ENCODE measurements around the gene KL. TPM values are rescaled to one million over a fixed set of nuclear protein-coding genes. Genes with fewer than 3 reads are reported as not detected.

The KL gene
- total and polyA plus RNA-seq, 10 of the 15 experiments (the other 5 are each of a cell fraction or from before 2014, with no cell fraction given): 0.08 to 2.1 (median 1.4) TPM

DNA sequence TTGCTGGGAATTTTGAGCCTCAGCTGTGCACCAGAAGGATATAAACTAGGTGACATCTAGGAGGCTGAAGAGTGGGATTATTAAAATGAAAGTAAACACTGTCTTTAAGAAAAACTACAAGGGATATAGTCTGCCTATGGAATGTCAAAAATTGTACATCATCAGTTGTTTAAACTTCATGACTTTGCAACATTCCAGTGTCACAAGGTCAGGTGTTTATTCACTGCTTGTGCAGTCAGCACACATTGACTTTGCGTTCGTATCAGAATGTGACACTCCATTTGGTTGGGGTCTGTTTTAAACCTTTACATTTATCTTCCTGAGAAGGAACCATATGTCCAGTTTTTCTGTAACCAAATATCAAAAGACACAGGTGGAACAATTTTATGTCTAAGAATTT is 85.6 kb downstream of the KL start:
- H3K9me3 ChIP-seq (replicated peaks; ENCODE audit: control insufficient read depth, insufficient read depth, low read length): peaks cover 6% of the 10 kb centered on the region; the same call in 2 of the 3 replicates
- SMC1A ChIA-PET (ENCODE audit: uncharacterized antibody, unreplicated experiment): no interaction called here
- H3K36me3 ChIP-seq (ENCODE audit: control insufficient read depth in 2 of 2, insufficient read depth in 2 of 2, low read length in 1 of 2): peaks cover 0 to 9% of the 10 kb centered on the region in 2 experiments; a peak in 3 of 4 replicates
- H2AFZ ChIP-seq (ENCODE audit: control insufficient read depth, low read depth, low read length): no peak overlapping the region
- H3K27ac ChIP-seq (ENCODE audit: control insufficient read depth, insufficient read depth): no peak overlapping the region
- FAIRE-seq: no peak
- H3K4me3 ChIP-seq: no peak overlapping the region
- in situ Hi-C loops (cut with MboI): no loop called here
- ATAC-seq: no peak
- RAD21 ChIA-PET (ENCODE audit: unreplicated experiment): no interaction called here
- no peak for DNase-seq (ENCODE audit: low read depth, low spot score)
- no TSS peak for BruUV-seq (replicated peaks)
- no peaks in the 10 kb centered on the region for H3K27me3 ChIP-seq (replicated peaks in 1 of 2; ENCODE audit: control insufficient read depth in 2 of 2, insufficient read depth in 2 of 2, low read length in 1 of 2)
- WGBS (ENCODE audit: insufficient coverage, insufficient replicate concordance, low lambda C conversion rate, missing lambda C conversion rate): 84% methylated on average over 2 of the region's 2 CpGs
- H4K20me1 ChIP-seq (ENCODE audit: control insufficient read depth, insufficient read depth): no peaks in the 10 kb centered on the region
- no peaks in the 10 kb centered on the region for H3K79me2 ChIP-seq (ENCODE audit: control insufficient read depth, insufficient read depth, low read length)
- intact Hi-C loops (cut with micrococcal nuclease; ENCODE audit: unreplicated experiment): loop anchor here (10.0 kb wide), 1 partner anchor 267 kb away; no protein-coding TSS in a partner anchor
- peaks cover 13% of the 10 kb centered on the region for H3K4me1 ChIP-seq (ENCODE audit: control insufficient read depth, insufficient read depth, low read length)
- no peak overlapping the region for H3K9ac ChIP-seq (ENCODE audit: control insufficient read depth, insufficient read depth, low read length)
- POLR2A ChIA-PET: no interaction called here
- CTCF ChIA-PET: no interaction called here
- H3K4me2 ChIP-seq (ENCODE audit: control insufficient read depth, insufficient read depth): no peak overlapping the region
- TF ChIP-seq RFX5 (IDR thresholded peaks at IDR 0.05; ENCODE audit: low read depth, low read length) (no peak), POLR2AphosphoS2 (IDR thresholded peaks at IDR 0.05; ENCODE audit: low read depth, low read length) (no peak), ZNF384 (IDR thresholded peaks at IDR 0.05; ENCODE audit: borderline replicate concordance, low read depth, low read length) (no peak), NRF1 (conservative IDR thresholded peaks at IDR 0.05; ENCODE audit: low read depth, low read length) (no peak), SMAD5 (IDR thresholded peaks at IDR 0.05; ENCODE audit: low read depth) (no peak), NR2C1 (IDR thresholded peaks at IDR 0.05) (no peak), CBX3 (IDR thresholded peaks at IDR 0.05; ENCODE audit: borderline replicate concordance, low read depth) (no peak), HDAC6 (IDR thresholded peaks at IDR 0.05; ENCODE audit: unreplicated experiment) (no peak)
- TF ChIP-seq, protein P1, sequence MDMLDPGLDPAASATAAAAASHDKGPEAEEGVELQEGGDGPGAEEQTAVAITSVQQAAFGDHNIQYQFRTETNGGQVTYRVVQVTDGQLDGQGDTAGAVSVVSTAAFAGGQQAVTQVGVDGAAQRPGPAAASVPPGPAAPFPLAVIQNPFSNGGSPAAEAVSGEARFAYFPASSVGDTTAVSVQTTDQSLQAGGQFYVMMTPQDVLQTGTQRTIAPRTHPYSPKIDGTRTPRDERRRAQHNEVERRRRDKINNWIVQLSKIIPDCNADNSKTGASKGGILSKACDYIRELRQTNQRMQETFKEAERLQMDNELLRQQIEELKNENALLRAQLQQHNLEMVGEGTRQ (IDR thresholded peaks at IDR 0.05; ENCODE audit: borderline replicate concordance, low read depth, low read length): no peak
- TF ChIP-seq, protein P2, sequence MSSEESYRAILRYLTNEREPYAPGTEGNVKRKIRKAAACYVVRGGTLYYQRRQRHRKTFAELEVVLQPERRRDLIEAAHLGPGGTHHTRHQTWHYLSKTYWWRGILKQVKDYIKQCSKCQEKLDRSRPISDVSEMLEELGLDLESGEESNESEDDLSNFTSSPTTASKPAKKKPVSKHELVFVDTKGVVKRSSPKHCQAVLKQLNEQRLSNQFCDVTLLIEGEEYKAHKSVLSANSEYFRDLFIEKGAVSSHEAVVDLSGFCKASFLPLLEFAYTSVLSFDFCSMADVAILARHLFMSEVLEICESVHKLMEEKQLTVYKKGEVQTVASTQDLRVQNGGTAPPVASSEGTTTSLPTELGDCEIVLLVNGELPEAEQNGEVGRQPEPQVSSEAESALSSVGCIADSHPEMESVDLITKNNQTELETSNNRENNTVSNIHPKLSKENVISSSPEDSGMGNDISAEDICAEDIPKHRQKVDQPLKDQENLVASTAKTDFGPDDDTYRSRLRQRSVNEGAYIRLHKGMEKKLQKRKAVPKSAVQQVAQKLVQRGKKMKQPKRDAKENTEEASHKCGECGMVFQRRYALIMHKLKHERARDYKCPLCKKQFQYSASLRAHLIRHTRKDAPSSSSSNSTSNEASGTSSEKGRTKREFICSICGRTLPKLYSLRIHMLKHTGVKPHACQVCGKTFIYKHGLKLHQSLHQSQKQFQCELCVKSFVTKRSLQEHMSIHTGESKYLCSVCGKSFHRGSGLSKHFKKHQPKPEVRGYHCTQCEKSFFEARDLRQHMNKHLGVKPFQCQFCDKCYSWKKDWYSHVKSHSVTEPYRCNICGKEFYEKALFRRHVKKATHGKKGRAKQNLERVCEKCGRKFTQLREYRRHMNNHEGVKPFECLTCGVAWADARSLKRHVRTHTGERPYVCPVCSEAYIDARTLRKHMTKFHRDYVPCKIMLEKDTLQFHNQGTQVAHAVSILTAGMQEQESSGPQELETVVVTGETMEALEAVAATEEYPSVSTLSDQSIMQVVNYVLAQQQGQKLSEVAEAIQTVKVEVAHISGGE (CRISPR knock-in tag; IDR thresholded peaks at IDR 0.05): no peak
- TF ChIP-seq, protein P3, sequence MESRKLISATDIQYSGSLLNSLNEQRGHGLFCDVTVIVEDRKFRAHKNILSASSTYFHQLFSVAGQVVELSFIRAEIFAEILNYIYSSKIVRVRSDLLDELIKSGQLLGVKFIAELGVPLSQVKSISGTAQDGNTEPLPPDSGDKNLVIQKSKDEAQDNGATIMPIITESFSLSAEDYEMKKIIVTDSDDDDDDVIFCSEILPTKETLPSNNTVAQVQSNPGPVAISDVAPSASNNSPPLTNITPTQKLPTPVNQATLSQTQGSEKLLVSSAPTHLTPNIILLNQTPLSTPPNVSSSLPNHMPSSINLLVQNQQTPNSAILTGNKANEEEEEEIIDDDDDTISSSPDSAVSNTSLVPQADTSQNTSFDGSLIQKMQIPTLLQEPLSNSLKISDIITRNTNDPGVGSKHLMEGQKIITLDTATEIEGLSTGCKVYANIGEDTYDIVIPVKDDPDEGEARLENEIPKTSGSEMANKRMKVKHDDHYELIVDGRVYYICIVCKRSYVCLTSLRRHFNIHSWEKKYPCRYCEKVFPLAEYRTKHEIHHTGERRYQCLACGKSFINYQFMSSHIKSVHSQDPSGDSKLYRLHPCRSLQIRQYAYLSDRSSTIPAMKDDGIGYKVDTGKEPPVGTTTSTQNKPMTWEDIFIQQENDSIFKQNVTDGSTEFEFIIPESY (IDR thresholded peaks at IDR 0.05): no peak
- TF ChIP-seq, protein P4, sequence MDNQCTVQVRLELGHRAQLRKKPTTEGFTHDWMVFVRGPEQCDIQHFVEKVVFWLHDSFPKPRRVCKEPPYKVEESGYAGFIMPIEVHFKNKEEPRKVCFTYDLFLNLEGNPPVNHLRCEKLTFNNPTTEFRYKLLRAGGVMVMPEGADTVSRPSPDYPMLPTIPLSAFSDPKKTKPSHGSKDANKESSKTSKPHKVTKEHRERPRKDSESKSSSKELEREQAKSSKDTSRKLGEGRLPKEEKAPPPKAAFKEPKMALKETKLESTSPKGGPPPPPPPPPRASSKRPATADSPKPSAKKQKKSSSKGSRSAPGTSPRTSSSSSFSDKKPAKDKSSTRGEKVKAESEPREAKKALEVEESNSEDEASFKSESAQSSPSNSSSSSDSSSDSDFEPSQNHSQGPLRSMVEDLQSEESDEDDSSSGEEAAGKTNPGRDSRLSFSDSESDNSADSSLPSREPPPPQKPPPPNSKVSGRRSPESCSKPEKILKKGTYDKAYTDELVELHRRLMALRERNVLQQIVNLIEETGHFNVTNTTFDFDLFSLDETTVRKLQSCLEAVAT (IDR thresholded peaks at IDR 0.05): no peak

Data from GM12878 (cell line).